ENCODE measurements around the gene PALLD.

The PALLD gene

GRCh38 chr4:168870004-168870403, 373.2 kb downstream of the PALLD start:
- in situ Hi-C loops (cut with MboI; ENCODE audit: low sequenced_read_pairs, unreplicated experiment): no loop called here
- TF ChIP-seq CTCF (IDR thresholded peaks at IDR 0.05; ENCODE audit: borderline replicate concordance, control extremely low read depth, extremely low read depth, insufficient read depth, missing control alignments): no peak
- no peak for DNase-seq (ENCODE audit: low spot score)

GRCh38 chr4:168871632-168872031, 374.8 kb downstream of the PALLD start:
- DNase-seq (ENCODE audit: low spot score): no peak
- in situ Hi-C loops (cut with MboI; ENCODE audit: low sequenced_read_pairs, unreplicated experiment): no loop called here
- no peak for TF ChIP-seq CTCF (IDR thresholded peaks at IDR 0.05; ENCODE audit: borderline replicate concordance, control extremely low read depth, extremely low read depth, insufficient read depth, missing control alignments)

GRCh38 chr4:168874083-168874482, 377.2 kb downstream of the PALLD start:
- no peak for TF ChIP-seq CTCF (IDR thresholded peaks at IDR 0.05; ENCODE audit: borderline replicate concordance, control extremely low read depth, extremely low read depth, insufficient read depth, missing control alignments)
- no peak for DNase-seq (ENCODE audit: low spot score)
- in situ Hi-C loops (cut with MboI; ENCODE audit: low sequenced_read_pairs, unreplicated experiment): no loop called here

GRCh38 chr4:168876106-168876505, 379.3 kb downstream of the PALLD start:
- TF ChIP-seq CTCF (IDR thresholded peaks at IDR 0.05; ENCODE audit: borderline replicate concordance, control extremely low read depth, extremely low read depth, insufficient read depth, missing control alignments): no peak
- DNase-seq (ENCODE audit: low spot score): no peak
- in situ Hi-C loops (cut with MboI; ENCODE audit: low sequenced_read_pairs, unreplicated experiment): no loop called here

- in situ Hi-C loops (cut with MboI; ENCODE audit: low sequenced_read_pairs, unreplicated experiment): no loop called here
- DNase-seq (ENCODE audit: low spot score): peak; percentile 63
- no peak for TF ChIP-seq CTCF (IDR thresholded peaks at IDR 0.05; ENCODE audit: borderline replicate concordance, control extremely low read depth, extremely low read depth, insufficient read depth, missing control alignments)
Observed at GRCh38 chr4:168877511-168878491, 380.9 kb downstream of the PALLD start.

GRCh38 chr4:168878623-168879022, 381.8 kb downstream of the PALLD start:
- TF ChIP-seq CTCF (IDR thresholded peaks at IDR 0.05; ENCODE audit: borderline replicate concordance, control extremely low read depth, extremely low read depth, insufficient read depth, missing control alignments): no peak
- in situ Hi-C loops (cut with MboI; ENCODE audit: low sequenced_read_pairs, unreplicated experiment): no loop called here
- DNase-seq (ENCODE audit: low spot score): no peak

Measured in GM13976 (cell line).